Stimulated activated CD8-positive, alpha-beta memory T cell treated with anti-CD3 and anti-CD28 coated beads, Interleukin-2, amount 100 ng/mL, for 1 hour (primary cell): ENCODE measurements around the gene MZF1.

ENCODE experiments used
- DNase-seq, 2 donors: peaks; one replicate each; pipeline ENCODE4 v3.0.0-alpha.2; 2020; ENCODE audit warnings: low read depth in 2 of 2

Gene MZF1

DNA sequence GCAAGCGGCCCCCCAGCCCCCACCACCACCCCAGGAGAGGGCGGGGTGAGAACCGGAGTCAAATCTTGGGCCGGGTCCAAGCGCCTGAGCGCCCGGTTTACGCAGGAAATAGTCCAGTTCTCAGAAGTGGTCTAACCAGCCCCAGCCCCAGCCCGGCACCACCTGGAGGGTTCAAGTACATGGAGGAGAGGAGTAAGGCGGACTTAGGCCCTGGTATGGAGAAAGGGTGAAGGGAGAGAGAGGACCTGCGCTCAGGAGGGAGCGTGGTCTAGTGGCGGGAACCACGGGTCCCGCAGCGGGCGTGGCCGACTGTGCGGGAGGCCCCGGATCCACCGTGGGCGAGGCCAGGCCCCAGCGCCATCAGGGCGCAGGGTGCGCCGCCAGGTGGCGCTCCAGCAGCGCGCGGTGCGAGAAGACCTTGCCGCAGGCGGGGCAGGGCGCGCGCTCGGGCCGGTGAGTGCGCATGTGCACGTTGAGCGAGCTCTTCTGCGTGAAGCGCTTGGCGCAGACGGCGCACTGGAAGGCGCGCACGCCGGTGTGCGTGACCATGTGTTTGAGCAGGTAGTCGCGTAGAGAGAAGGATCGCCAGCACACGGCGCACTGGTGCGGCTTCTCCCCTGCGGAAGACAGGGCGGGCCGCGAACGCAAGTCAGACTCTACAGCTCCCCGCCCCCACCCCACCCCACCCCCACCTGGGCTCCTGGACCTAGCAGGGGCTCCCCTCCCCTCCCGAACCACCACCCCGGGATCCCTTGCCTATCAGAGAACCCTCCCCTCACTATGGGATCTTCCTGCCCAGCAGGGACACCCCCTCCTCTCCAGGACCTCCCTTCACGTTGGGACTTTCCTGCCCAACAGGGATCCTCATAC lies 59.2 kb downstream of the MZF1 start:
- peak; percentile 83 to 84 for DNase-seq

DNA sequence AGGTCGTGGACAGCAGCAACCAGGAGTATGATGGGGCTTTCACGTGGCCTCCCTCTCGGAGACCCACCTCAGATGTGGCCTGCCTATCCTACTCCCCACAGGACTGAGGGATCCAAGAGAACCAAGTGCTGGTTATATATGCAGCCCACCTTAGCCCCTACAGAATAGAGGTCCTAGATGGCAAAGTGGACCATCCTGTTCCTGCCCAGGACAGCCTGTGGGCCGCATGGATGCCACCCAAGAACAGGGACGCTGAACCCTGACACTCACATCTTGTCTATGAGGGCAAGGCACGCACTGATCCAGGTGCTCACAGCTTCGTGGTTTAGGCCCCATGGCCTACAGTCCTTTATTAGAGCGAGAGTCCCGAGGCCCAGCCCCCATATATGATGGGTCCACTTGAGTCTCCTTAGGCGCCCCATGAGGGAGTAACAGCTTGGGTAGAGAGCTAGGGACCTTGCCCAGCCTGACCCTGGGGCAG lies 59.9 kb downstream of the MZF1 start:
- DNase-seq, result no peak
